Activated CD8-positive, alpha-beta T cell treated with anti-CD3 and anti-CD28 coated beads for 36 hours (primary cell): ENCODE data around the gene NLE1. TPM values are rescaled to one million over a fixed set of nuclear protein-coding genes. Genes with fewer than 3 reads are reported as not detected.
"Not testable (repeated sequence)": the region's sequence is repeated elsewhere in the genome, so short reads cannot be mapped to it uniquely, and the experiment has no call there.

Experiments used
- ATAC-seq: fragments of 200-7000 bp; cut with Tn5 transposase; one replicate; pipeline ENCODE4 v1.10.0; 2021; ENCODE audit warnings: mild to moderate bottlenecking, moderate library complexity
- CTCF ChIA-PET: fragments of 350-600 bp; sonication (Branson Sonifier 250); formaldehyde crosslinking; loops from one replicate; lab custom pipeline; 2021; ENCODE audit warnings: antibody characterized with exemption; lab: Charles Lee
- POLR2A ChIA-PET: fragments of 350-600 bp; sonication (Branson Sonifier 250); formaldehyde crosslinking; loops from one replicate; lab custom pipeline; 2021; ENCODE audit warnings: antibody characterized with exemption; lab: Charles Lee
- DNase-seq: peaks from one replicate; pipeline ENCODE4 v3.0.0-alpha.2; 2020
- H3K27ac Mint-ChIP-seq: one replicate; pipeline ENCODE4 v1.8.0; 2021; ENCODE audit warnings: mild to moderate bottlenecking, mixed read lengths
- H3K27me3 Mint-ChIP-seq: one replicate; pipeline ENCODE4 v1.8.0; 2021; ENCODE audit warnings: mixed read lengths
- H3K36me3 Mint-ChIP-seq: one replicate; pipeline ENCODE4 v1.8.0; 2021; ENCODE audit warnings: low read depth, mixed read lengths
- H3K4me1 Mint-ChIP-seq: one replicate; pipeline ENCODE4 v1.8.0; 2021; ENCODE audit warnings: low read depth, mixed read lengths
- H3K4me3 Mint-ChIP-seq: one replicate; pipeline ENCODE4 v1.8.0; 2021; ENCODE audit warnings: mild to moderate bottlenecking, moderate library complexity, mixed read lengths
- H3K9me3 Mint-ChIP-seq: one replicate; pipeline ENCODE4 v1.8.0; 2021; ENCODE audit warnings: mixed read lengths
- intact Hi-C: fragments of 100-400 bp; cut with micrococcal nuclease; formaldehyde crosslinking; loops from one replicate; pipeline ENCODE4 v1.10.0; 2022
- total RNA-seq, 2 experiments: library from RNA; stranded (reverse); gene quantifications; one replicate each; pipeline ENCODE4 v1.2.3, GENCODE V29; 2021
- TF ChIP-seq, protein P1 (sequence below): fragments of 200-600 bp; IDR thresholded peaks from one replicate; pipeline ENCODE4 v1.8.0; 2022; ENCODE audit warnings: antibody characterized with exemption, mild to moderate bottlenecking

The NLE1 gene
- total RNA-seq, 2 experiments from 2014 or later = 49.1 to 49.8 TPM

DNA sequence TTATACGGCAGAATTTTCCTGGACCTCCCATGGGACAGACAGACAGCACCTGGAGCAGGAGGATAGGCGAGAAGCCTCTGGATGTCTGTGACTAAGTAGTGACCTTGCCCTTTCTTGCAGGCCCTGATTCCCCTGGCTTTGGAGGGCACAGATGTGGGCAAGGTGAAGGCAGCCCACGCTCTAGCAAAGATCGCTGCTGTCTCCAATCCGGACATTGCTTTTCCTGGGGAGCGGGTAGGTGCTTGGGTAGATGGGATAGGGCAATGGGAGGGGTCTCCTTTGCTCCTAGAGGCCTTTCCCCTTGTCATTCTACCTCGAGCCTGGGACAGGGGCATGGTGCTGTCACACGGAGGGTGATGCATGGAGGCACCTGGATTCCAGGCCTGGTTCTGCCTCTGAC is 34.8 kb upstream of the NLE1 start:
- no peak for DNase-seq
- intact Hi-C loops = loop anchor here (5.0 to 10.0 kb wide), 2 partner anchors 35 to 568 kb away; no protein-coding TSS in a partner anchor
- Mint-ChIP-seq H3K27ac (peak overlapping the region; percentile 85), H3K9me3 (peaks cover 11% of the 10 kb centered on the region), H3K4me1 (peaks cover 65% of the 10 kb centered on the region), H3K36me3 (peaks cover 11% of the 10 kb centered on the region), H3K4me3 (no peak overlapping the region), H3K27me3 (no peaks in the 10 kb centered on the region)
- no peak for ATAC-seq
- TF ChIP-seq, protein P1, sequence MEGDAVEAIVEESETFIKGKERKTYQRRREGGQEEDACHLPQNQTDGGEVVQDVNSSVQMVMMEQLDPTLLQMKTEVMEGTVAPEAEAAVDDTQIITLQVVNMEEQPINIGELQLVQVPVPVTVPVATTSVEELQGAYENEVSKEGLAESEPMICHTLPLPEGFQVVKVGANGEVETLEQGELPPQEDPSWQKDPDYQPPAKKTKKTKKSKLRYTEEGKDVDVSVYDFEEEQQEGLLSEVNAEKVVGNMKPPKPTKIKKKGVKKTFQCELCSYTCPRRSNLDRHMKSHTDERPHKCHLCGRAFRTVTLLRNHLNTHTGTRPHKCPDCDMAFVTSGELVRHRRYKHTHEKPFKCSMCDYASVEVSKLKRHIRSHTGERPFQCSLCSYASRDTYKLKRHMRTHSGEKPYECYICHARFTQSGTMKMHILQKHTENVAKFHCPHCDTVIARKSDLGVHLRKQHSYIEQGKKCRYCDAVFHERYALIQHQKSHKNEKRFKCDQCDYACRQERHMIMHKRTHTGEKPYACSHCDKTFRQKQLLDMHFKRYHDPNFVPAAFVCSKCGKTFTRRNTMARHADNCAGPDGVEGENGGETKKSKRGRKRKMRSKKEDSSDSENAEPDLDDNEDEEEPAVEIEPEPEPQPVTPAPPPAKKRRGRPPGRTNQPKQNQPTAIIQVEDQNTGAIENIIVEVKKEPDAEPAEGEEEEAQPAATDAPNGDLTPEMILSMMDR = no peak
- CTCF ChIA-PET = no interaction called here
- POLR2A ChIA-PET = interaction anchor here (1.3 kb wide), 2 partner anchors 14 to 38 kb away, joined by 3 to 4 read pairs; no protein-coding TSS in a partner anchor

DNA sequence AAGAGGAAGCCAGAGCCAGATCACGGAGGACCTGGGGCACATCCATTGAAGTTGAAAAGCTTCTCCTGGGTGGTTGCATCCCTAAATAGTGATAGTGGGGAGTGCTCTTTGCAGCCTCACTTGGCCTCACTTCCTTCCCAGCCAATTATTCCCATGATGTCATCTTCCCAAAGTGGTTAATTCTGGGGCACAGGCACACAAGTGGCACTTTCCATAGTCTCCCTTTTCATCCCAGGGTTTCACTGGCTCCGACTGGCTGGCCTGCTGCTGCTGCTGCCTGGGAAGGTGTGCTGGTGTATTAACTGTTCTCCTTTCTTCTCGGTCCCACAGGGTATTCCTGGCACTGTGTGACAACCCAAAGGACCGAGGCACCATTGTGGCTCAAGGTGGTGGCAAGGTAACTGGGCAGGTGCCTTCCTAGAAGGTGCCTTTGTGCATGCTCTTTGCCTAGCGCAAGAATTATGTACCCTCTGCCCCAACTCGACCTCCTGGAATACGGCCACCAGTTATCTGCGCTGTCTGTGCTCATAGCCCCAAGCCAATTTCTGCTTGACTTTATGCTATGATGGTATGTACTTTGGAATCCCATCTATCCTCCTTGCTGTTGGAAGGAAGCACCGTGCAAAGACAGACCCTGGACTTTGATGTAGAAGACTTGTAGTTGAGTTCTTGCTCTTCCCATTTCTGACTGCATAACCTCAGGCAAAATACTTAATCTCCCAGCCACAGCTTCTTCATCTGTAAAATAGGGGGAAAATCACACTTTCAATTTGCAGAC is 33.7 kb upstream of the NLE1 start:
- peak overlapping the region; percentile 23 for H3K27ac Mint-ChIP-seq
- CTCF ChIA-PET = no interaction called here
- H3K4me3 Mint-ChIP-seq = no peak overlapping the region
- POLR2A ChIA-PET = interaction anchor here (1.3 kb wide), 2 partner anchors 13 to 65 kb away, joined by 3 read pairs; no protein-coding TSS in a partner anchor
- ATAC-seq (no peak), DNase-seq (no peak)
- peaks cover 11% of the 10 kb centered on the region for H3K36me3 Mint-ChIP-seq
- no peaks in the 10 kb centered on the region for H3K27me3 Mint-ChIP-seq
- TF ChIP-seq, protein P1 = no peak
- H3K4me1 Mint-ChIP-seq = peaks cover 75% of the 10 kb centered on the region
- intact Hi-C loops = loop anchor here (5.0 to 10.0 kb wide), 2 partner anchors 36 to 569 kb away; no protein-coding TSS in a partner anchor
- peaks cover 11% of the 10 kb centered on the region for H3K9me3 Mint-ChIP-seq

DNA sequence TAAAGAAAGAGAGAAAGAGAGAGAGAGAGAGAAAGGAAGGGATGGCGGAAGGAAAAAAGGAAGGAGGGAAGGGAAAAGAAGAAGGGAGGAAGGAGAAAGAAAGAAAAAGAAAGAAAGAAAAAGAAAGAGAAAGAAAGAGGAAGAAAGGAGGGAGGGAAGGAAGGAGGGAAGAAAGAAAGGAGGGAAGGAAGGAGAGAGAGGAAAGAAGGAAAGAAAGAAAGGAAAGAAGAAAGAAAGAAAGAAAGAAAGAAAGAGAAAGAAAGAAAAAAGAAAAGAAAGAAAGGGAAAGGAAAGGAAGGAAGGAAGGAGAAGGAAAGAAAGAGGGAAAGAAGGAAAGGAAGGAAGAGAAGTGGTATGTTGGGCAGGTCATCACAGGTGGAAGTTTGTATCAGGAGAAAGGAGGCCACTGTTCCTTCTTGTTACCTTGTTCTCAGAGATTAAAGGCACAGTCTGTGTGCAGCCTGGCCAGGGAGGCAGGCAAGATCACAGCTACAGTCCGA is 32.8 kb upstream of the NLE1 start:
- Mint-ChIP-seq H3K4me3 (no peak overlapping the region), H3K27ac (no peak overlapping the region), H3K27me3 (no peaks in the 10 kb centered on the region), H3K9me3 (peaks cover 11% of the 10 kb centered on the region), H3K36me3 (peaks cover 11% of the 10 kb centered on the region), H3K4me1 (peaks cover 68% of the 10 kb centered on the region)
- no peak for DNase-seq
- TF ChIP-seq, protein P1 = no peak
- ChIA-PET POLR2A (interaction anchor here (1.1 to 1.3 kb wide), 3 partner anchors 61 to 690 kb away, joined by 3 to 4 read pairs (median 3); no protein-coding TSS in a partner anchor), CTCF (no interaction called here)
- ATAC-seq = no peak
- intact Hi-C loops = loop anchor here (5.0 to 10.0 kb wide), 3 partner anchors 37 to 570 kb away; partner anchors contain the start of gene SLFN5

DNA sequence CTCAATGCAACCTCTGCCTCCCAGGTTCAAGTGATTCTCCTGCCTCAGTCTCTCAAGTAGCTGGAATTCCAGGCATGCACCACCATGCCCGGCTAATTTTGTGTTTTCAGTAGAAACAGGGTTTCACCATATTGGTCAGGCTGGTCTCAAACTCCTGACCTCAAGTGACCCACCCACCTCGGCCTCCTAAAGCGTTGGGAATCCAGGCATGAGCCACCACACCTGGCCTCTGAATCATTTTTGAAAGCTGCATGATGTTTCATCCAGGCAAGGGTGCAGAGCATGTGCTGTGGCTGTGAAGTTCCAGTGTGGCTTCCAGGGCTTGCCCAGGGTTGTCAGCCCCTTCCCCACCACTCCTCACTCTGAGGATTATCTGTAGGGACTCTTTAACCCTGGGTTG is 30.2 kb upstream of the NLE1 start:
- not testable (repeated sequence) for H3K27me3 Mint-ChIP-seq, ATAC-seq, H3K4me3 Mint-ChIP-seq, DNase-seq, H3K36me3 Mint-ChIP-seq, H3K9me3 Mint-ChIP-seq
- ChIA-PET POLR2A (interaction anchor here (0.7 to 1.0 kb wide), 3 partner anchors 16 to 205 kb away, joined by 3 to 5 read pairs (median 3); no protein-coding TSS in a partner anchor), CTCF (interaction anchor here (0.6 to 1.1 kb wide), 3 partner anchors 315 to 574 kb away, joined by 3 to 4 read pairs (median 3); partner anchors contain the start of gene SLFN12L)
- intact Hi-C loops = loop anchor here (5.0 to 10.0 kb wide), 2 partner anchors 70 to 572 kb away; partner anchors contain the start of gene SLFN5
- Mint-ChIP-seq H3K27ac (peak overlapping the region; percentile 77), H3K4me1 (peaks cover 48% of the 10 kb centered on the region)

DNA sequence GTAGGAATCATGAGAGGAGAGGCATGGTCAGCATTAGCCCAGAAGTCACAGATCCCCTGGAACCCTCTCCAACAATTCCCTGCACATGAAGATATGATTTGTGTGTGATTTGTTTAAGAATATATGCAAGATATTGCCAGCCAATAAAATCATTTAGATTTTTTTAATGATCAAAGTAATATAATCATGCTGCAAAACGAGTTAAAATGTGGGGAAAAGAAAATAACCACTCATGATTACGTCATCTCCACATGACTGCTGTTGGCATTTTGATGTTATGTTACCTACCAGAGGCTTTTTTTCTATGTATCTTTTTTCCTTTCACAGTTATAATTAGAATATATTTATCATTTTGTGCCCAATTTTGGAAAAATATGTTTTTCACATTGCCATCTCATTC is 29.7 kb upstream of the NLE1 start:
- peaks cover 43% of the 10 kb centered on the region for H3K4me1 Mint-ChIP-seq
- intact Hi-C loops = loop anchor here (2.0 to 10.0 kb wide), 3 partner anchors 70 to 573 kb away; partner anchors contain the start of gene SLFN5
- DNase-seq = no peak
- peak overlapping the region; percentile 20 for H3K4me3 Mint-ChIP-seq
- H3K9me3 Mint-ChIP-seq = no peaks in the 10 kb centered on the region
- no peaks in the 10 kb centered on the region for H3K36me3 Mint-ChIP-seq
- POLR2A ChIA-PET = interaction anchor here (0.7 to 1.9 kb wide), 4 partner anchors 16 to 205 kb away, joined by 3 to 6 read pairs (median 4); partner anchors contain the start of gene SLFN5
- peak overlapping the region; percentile 79 for H3K27ac Mint-ChIP-seq
- CTCF ChIA-PET = interaction anchor here (1.0 to 1.7 kb wide), 5 partner anchors 68 to 574 kb away, joined by 3 to 9 read pairs (median 4); partner anchors contain the start of gene SLFN5
- H3K27me3 Mint-ChIP-seq = no peaks in the 10 kb centered on the region
- peak; percentile 38 for ATAC-seq
- TF ChIP-seq, protein P1 = no peak
